Trophoblast cell (in vitro differentiated cells and primary cell): ENCODE measurements around the gene MBD3.

Experiments
- DNase-seq, 2 donors: peaks; one replicate each; pipeline ENCODE4 v3.0.0-alpha.2; 2016
- H2AFZ ChIP-seq: 2 replicates; pipeline ENCODE4 v1.6.1; 2013; ENCODE audit warnings: low read length, moderate library complexity, mild to moderate bottlenecking; ENCODE audit not compliant: insufficient read depth, poor library complexity
- H2AK5ac ChIP-seq: 2 replicates; pipeline ENCODE4 v1.6.1; 2013; ENCODE audit warnings: mild to moderate bottlenecking, low read length
- H2BK120ac ChIP-seq: 2 replicates; pipeline ENCODE4 v1.6.1; 2013; ENCODE audit warnings: low read length, mild to moderate bottlenecking, moderate library complexity; ENCODE audit not compliant: insufficient read depth, poor library complexity
- H2BK12ac ChIP-seq: 2 replicates; pipeline ENCODE4 v1.6.1; 2013; ENCODE audit warnings: mild to moderate bottlenecking, low read length, moderate library complexity
- H2BK5ac ChIP-seq: 2 replicates; pipeline ENCODE4 v1.6.1; 2013; ENCODE audit warnings: low read length, low read depth, moderate library complexity, mild to moderate bottlenecking; ENCODE audit not compliant: poor library complexity
- H3K14ac ChIP-seq: 2 replicates; pipeline ENCODE4 v1.6.1; 2013; ENCODE audit warnings: mild to moderate bottlenecking, low read length
- H3K18ac ChIP-seq: 2 replicates; pipeline ENCODE4 v1.6.1; 2013; ENCODE audit warnings: mild to moderate bottlenecking, low read length
- H3K23ac ChIP-seq: 2 replicates; pipeline ENCODE4 v1.6.1; 2013; ENCODE audit warnings: low read length
- H3K27ac ChIP-seq: 2 replicates; pipeline ENCODE4 v1.5.1; 2013; ENCODE audit warnings: low read depth, mild to moderate bottlenecking, inconsistent platforms, low read length, moderate library complexity
- H3K27me3 ChIP-seq: 2 replicates; pipeline ENCODE4 v1.6.1; 2013; ENCODE audit warnings: inconsistent platforms, mild to moderate bottlenecking, low read length, moderate library complexity; ENCODE audit not compliant: insufficient read depth
- H3K36me3 ChIP-seq, 2 experiments: 1 replicate in 1 of 2; 2 replicates in 1 of 2; pipeline ENCODE4 v1.6.1; 2013; ENCODE audit warnings: low read length in 2 of 2, mild to moderate bottlenecking in 2 of 2, moderate library complexity in 1 of 2; ENCODE audit not compliant: insufficient read depth in 2 of 2, control insufficient read depth in 1 of 2
- H3K4ac ChIP-seq: 2 replicates; pipeline ENCODE4 v1.6.1; 2013; ENCODE audit warnings: low read depth, mild to moderate bottlenecking, low read length, moderate library complexity
- H3K4me1 ChIP-seq, 2 experiments: 1 replicate in 1 of 2; 2 replicates in 1 of 2; pipeline ENCODE4 v1.6.1; 2013; ENCODE audit warnings: low read length in 2 of 2, mild to moderate bottlenecking in 2 of 2, moderate library complexity in 1 of 2; ENCODE audit not compliant: insufficient read depth in 2 of 2, control insufficient read depth in 1 of 2
- H3K4me2 ChIP-seq: 2 replicates; pipeline ENCODE4 v1.6.1; 2013; ENCODE audit warnings: inconsistent platforms, mild to moderate bottlenecking, low read length, moderate library complexity
- H3K4me3 ChIP-seq: 2 replicates; pipeline ENCODE4 v1.5.1; 2013; ENCODE audit warnings: mild to moderate bottlenecking, low read depth, low read length, inconsistent platforms
- H3K79me1 ChIP-seq: one replicate; pipeline ENCODE4 v1.6.1; 2013; ENCODE audit warnings: low read length
- H3K79me2 ChIP-seq: 2 replicates; pipeline ENCODE4 v1.6.1; 2013; ENCODE audit warnings: low read length, mild to moderate bottlenecking; ENCODE audit not compliant: control insufficient read depth, insufficient read depth, poor library complexity
- H3K9ac ChIP-seq: 2 replicates; pipeline ENCODE4 v1.6.1; 2013; ENCODE audit warnings: mild to moderate bottlenecking, low read length
- H3K9me3 ChIP-seq: 2 replicates; pipeline ENCODE4 v1.6.1; 2013; ENCODE audit warnings: low read depth, mild to moderate bottlenecking, control low read depth, inconsistent platforms, low read length; ENCODE audit not compliant: insufficient read depth
- H4K12ac ChIP-seq: 2 replicates; pipeline ENCODE4 v1.6.1; 2013; ENCODE audit warnings: low read depth, mild to moderate bottlenecking, low read length, moderate library complexity
- H4K8ac ChIP-seq: 2 replicates; pipeline ENCODE4 v1.6.1; 2013; ENCODE audit warnings: low read depth, mild to moderate bottlenecking, low read length, moderate library complexity
- H4K91ac ChIP-seq: one replicate; pipeline ENCODE4 v1.6.1; 2013; ENCODE audit warnings: low read depth, mild to moderate bottlenecking, low read length, moderate library complexity
- WGBS: extraction: QIAGEN DNeasy Blood & Tissue Kit; methylation state at CpG from one replicate; pipeline ENCODE4 v1.1.7; 2013; ENCODE audit warnings: missing lambda C conversion rate; ENCODE audit not compliant: insufficient read length, insufficient coverage; ENCODE audit errors: extremely low coverage; 5-methylcytosine and 5-hydroxymethylcytosine counted together

MBD3 gene

DNA sequence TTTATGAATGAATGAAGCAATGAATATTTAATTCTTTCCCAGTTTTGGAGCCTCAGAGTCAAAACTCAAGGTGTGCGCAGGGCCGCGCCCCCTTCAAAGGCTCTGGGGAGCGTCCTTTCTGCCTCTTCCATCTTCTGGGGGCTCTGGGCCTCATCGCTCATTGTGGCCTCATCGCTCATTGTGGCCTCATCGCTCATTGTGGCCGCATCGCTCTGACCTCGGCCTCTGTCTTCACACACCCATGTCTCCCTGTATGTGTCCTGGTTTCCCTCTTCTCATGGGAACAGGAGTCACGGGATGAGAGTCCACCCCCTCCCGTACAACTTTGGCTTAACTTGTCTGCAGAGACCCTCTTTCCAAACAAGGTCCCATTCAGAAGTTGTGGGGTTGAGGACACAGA lies 21.3 kb downstream of the MBD3 start:
- no peak overlapping the region for H3K23ac ChIP-seq
- no peak overlapping the region for H3K4me2 ChIP-seq
- H4K12ac ChIP-seq = no peak overlapping the region
- no peak overlapping the region for H3K9ac ChIP-seq
- no peak overlapping the region for H3K4ac ChIP-seq
- H2BK12ac ChIP-seq = no peak overlapping the region
- H3K14ac ChIP-seq = no peak overlapping the region
- H3K27ac ChIP-seq = no peak overlapping the region
- no peak overlapping the region for H3K4me3 ChIP-seq
- H2AFZ ChIP-seq = no peak overlapping the region
- DNase-seq = no peak
- peaks cover 9% of the 10 kb centered on the region for H3K79me1 ChIP-seq
- WGBS = no CpG with 5 or more reads among the region's 12 CpGs
- no peak overlapping the region for H2BK120ac ChIP-seq
- H2BK5ac ChIP-seq = no peak overlapping the region
- no peak overlapping the region for H3K18ac ChIP-seq
- no peak overlapping the region for H2AK5ac ChIP-seq
- H4K8ac ChIP-seq = no peak overlapping the region
- H3K27me3 ChIP-seq = peaks cover 2% of the 10 kb centered on the region
- H3K4me1 ChIP-seq = peaks cover 3% of the 10 kb centered on the region in 2 experiments
- peaks cover 10% of the 10 kb centered on the region for H3K79me2 ChIP-seq
- peaks cover 6% of the 10 kb centered on the region in 2 experiments for H3K36me3 ChIP-seq
- H3K9me3 ChIP-seq = peaks cover 3% of the 10 kb centered on the region
- H4K91ac ChIP-seq = no peak overlapping the region

DNA sequence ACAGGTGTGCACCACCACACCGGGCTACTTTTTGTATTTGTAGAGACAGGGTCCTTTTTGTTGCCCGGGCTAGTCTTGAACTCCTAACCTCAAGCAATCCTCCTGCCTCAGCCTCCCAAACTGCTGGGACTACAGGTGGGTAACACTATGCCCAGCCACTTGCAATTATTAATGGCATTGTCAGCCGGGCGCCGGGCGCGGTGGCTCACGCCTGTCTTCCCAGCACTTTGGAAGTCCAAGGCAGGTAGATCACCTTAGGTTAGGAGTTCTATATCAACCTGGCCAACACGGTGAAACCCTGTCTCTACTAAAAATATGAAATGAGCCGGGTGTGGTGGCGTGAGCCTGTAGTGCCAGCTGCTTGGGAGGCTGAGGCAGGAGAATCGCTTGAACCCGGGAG lies 21.8 kb downstream of the MBD3 start:
- Histone ChIP-seq H3K14ac (no peak overlapping the region), H3K9ac (no peak overlapping the region), H3K27ac (no peak overlapping the region), H3K18ac (no peak overlapping the region), H2AFZ (no peak overlapping the region), H3K4ac (no peak overlapping the region), H3K27me3 (peaks cover 2% of the 10 kb centered on the region), H4K91ac (no peak overlapping the region), H3K9me3 (peaks cover 3% of the 10 kb centered on the region), H3K4me1 (peaks cover 5 to 6% of the 10 kb centered on the region in 2 experiments), H3K4me2 (no peak overlapping the region), H3K79me1 (peaks cover 14% of the 10 kb centered on the region), H3K4me3 (no peak overlapping the region), H3K23ac (no peak overlapping the region), H3K79me2 (peaks cover 15% of the 10 kb centered on the region), H2AK5ac (no peak overlapping the region), H4K8ac (no peak overlapping the region), H3K36me3 (peaks cover 6 to 7% of the 10 kb centered on the region in 2 experiments), H4K12ac (no peak overlapping the region), H2BK5ac (no peak overlapping the region), H2BK120ac (no peak overlapping the region), H2BK12ac (no peak overlapping the region)
- no CpG with 5 or more reads among the region's 13 CpGs for WGBS
- DNase-seq = no peak

DNA sequence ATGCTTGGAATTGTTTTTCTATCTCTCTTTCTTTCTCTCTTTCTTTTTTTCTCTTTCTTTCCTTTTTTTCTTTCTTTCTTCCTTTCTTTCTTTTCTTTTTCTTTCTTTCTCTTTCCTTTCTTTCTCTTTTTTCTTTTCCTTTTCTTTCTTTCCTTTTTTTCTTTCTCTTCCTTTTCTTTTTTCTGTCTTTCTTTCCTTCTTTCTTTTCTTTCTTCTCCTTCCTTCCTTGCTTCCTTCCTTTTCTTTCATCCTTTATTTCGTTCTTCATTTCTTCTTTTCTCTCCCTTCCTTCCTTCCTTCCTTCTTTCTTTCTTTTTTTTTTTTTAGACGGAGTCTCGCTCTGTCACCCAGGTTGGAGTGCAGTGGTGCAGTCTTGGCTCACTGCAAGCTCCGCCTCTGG lies 22.7 kb downstream of the MBD3 start:
- H3K79me2 ChIP-seq = peaks cover 21% of the 10 kb centered on the region
- 73% methylated on average over 1 of the region's 4 CpGs for WGBS

GRCh38 chr19:1568320-1569019 lies 24.2 kb downstream of the MBD3 start, which contains the start of gene MEX3D:
TSS of gene MEX3D (minus strand) at chr19:1568325. CDS start at chr19:1568058, 267 bp downstream.
- peak within 1 kb of the TSS; percentile 100 for H3K4ac ChIP-seq
- peak within 1 kb of the TSS; percentile 98 for H3K14ac ChIP-seq
- H3K4me2 ChIP-seq = peak within 1 kb of the TSS; percentile 59
- H4K8ac ChIP-seq = peak within 1 kb of the TSS; percentile 94
- peak within 1 kb of the TSS; percentile 99 for H3K18ac ChIP-seq
- WGBS = no CpG with 5 or more reads among the region's 63 CpGs
- H2BK12ac ChIP-seq = no peak within 1 kb of the TSS
- peak within 1 kb of the TSS; percentile 99 for H3K9ac ChIP-seq
- H4K12ac ChIP-seq = peak within 1 kb of the TSS; percentile 96
- H3K79me1 ChIP-seq = peaks cover 17% of the 10 kb centered on the region
- H3K27ac ChIP-seq = peak within 1 kb of the TSS; percentile 52
- peaks cover 18 to 24% of the 10 kb centered on the region in 2 experiments for H3K36me3 ChIP-seq
- H3K4me3 ChIP-seq = peak within 1 kb of the TSS; percentile 99
- H4K91ac ChIP-seq = peak within 1 kb of the TSS; percentile 99
- peaks cover 2% of the 10 kb centered on the region for H3K27me3 ChIP-seq
- H3K23ac ChIP-seq = no peak within 1 kb of the TSS
- peak within 1 kb of the TSS; percentile 100 for H2AK5ac ChIP-seq
- peaks cover 10 to 11% of the 10 kb centered on the region in 2 experiments for H3K4me1 ChIP-seq
- peaks cover 34% of the 10 kb centered on the region for H3K79me2 ChIP-seq
- peak within 1 kb of the TSS; percentile 82 for H2BK5ac ChIP-seq
- peaks cover 3% of the 10 kb centered on the region for H3K9me3 ChIP-seq
- H2BK120ac ChIP-seq = peak within 1 kb of the TSS; percentile 91
- DNase-seq = peak; percentile 59 to 89
- peak within 1 kb of the TSS; percentile 71 for H2AFZ ChIP-seq

More for the DNA sequence above, 22.7 kb downstream of the MBD3 start:
- Histone ChIP-seq H3K4me1 (peaks cover 10 to 11% of the 10 kb centered on the region in 2 experiments), H3K27ac (no peak overlapping the region), H2BK120ac (no peak overlapping the region), H3K18ac (no peak overlapping the region), H2BK5ac (no peak overlapping the region), H4K91ac (no peak overlapping the region), H4K8ac (no peak overlapping the region), H3K4ac (no peak overlapping the region), H4K12ac (no peak overlapping the region), H3K23ac (no peak overlapping the region), H3K4me2 (no peak overlapping the region), H2AK5ac (no peak overlapping the region), H3K9ac (no peak overlapping the region), H3K4me3 (no peak overlapping the region), H2BK12ac (no peak overlapping the region), H2AFZ (no peak overlapping the region), H3K27me3 (peaks cover 2% of the 10 kb centered on the region), H3K79me1 (peaks cover 17% of the 10 kb centered on the region), H3K9me3 (peaks cover 3% of the 10 kb centered on the region), H3K36me3 (peaks cover 6 to 11% of the 10 kb centered on the region in 2 experiments), H3K14ac (no peak overlapping the region)
- DNase-seq = no peak
